SK-N-MC (cell line): ENCODE measurements around the gene IQCM.

Experiments
- EZH2 ChIP-seq: fragments of 200-600 bp; sonication (generic); IDR thresholded peaks from one replicate; pipeline ENCODE4 v1.6.1; 2017; ENCODE audit warnings: antibody characterized with exemption
- POLR2AphosphoS5 ChIP-seq: IDR thresholded peaks from 2 replicates; pipeline ENCODE4 v1.6.1; 2012; ENCODE audit warnings: mild to moderate bottlenecking, low read depth, low read length, borderline replicate concordance

GRCh38 chr4:149604827-149605226 is 210.8 kb downstream of the IQCM start:
- no peak for TF ChIP-seq POLR2AphosphoS5
- TF ChIP-seq EZH2 = no peak
